ENCODE data around the gene CNIH3.

GRCh38 chr1:224707843-224708725, 92.0 kb downstream of the CNIH3 start:
- TF ChIP-seq POLR2AphosphoS5 (IDR thresholded peaks at IDR 0.05; ENCODE audit: low read depth, low read length): no peak
- TF ChIP-seq, protein P1, sequence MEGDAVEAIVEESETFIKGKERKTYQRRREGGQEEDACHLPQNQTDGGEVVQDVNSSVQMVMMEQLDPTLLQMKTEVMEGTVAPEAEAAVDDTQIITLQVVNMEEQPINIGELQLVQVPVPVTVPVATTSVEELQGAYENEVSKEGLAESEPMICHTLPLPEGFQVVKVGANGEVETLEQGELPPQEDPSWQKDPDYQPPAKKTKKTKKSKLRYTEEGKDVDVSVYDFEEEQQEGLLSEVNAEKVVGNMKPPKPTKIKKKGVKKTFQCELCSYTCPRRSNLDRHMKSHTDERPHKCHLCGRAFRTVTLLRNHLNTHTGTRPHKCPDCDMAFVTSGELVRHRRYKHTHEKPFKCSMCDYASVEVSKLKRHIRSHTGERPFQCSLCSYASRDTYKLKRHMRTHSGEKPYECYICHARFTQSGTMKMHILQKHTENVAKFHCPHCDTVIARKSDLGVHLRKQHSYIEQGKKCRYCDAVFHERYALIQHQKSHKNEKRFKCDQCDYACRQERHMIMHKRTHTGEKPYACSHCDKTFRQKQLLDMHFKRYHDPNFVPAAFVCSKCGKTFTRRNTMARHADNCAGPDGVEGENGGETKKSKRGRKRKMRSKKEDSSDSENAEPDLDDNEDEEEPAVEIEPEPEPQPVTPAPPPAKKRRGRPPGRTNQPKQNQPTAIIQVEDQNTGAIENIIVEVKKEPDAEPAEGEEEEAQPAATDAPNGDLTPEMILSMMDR (IDR thresholded peaks at IDR 0.05 in 2 of 3, conservative IDR thresholded peaks at IDR 0.05 in 1 of 3; ENCODE audit: borderline replicate concordance in 1 of 3, insufficient read depth in 1 of 3, low read depth in 2 of 3, low read length in 2 of 3): no peak
- no peak for TF ChIP-seq EZH2 (IDR thresholded peaks at IDR 0.05)
- no peak for TF ChIP-seq TCF7L2 (IDR thresholded peaks at IDR 0.05; ENCODE audit: borderline replicate concordance, extremely low read depth, insufficient read depth, insufficient read length)
- TF ChIP-seq ZFX (IDR thresholded peaks at IDR 0.05): no peak
- TF ChIP-seq YY1 (IDR thresholded peaks at IDR 0.05; ENCODE audit: extremely low read depth, insufficient replicate concordance, low read depth, low read length): no peak
- no peak for TF ChIP-seq RAD21 (IDR thresholded peaks at IDR 0.05; ENCODE audit: low read depth)
- TF ChIP-seq ZNF274 (IDR thresholded peaks at IDR 0.05; ENCODE audit: low read depth, low read length): no peak
- TF ChIP-seq POLR2A (IDR thresholded peaks at IDR 0.05; ENCODE audit: borderline replicate concordance, extremely low read depth, insufficient read depth, insufficient read length): no peak
- no peak for TF ChIP-seq ATF3 (IDR thresholded peaks at IDR 0.05)
- no peak for TF ChIP-seq JUND (IDR thresholded peaks at IDR 0.05)
- TF ChIP-seq EZH2phosphoT487 (IDR thresholded peaks at IDR 0.05; ENCODE audit: borderline replicate concordance): no peak

Measured in HCT116 (cell line).